ENCODE measurements around the gene PLTP. TPM values are rescaled to one million over a fixed set of nuclear protein-coding genes. Genes with fewer than 3 reads are reported as not detected.

The PLTP gene
- total and polyA plus RNA-seq, 2 of the 13 experiments (the other 11 are each of a cell fraction or from before 2014, with no cell fraction given), result 16.9 to 28.6 TPM

GRCh38 chr20:45857114-45857881 lies 54.7 kb downstream of the PLTP start, which contains the start of the genes ACOT8 and ZSWIM3 (continued):
- no peak for TF ChIP-seq ZHX1 (CRISPR knock-in tag; IDR thresholded peaks at IDR 0.05; ENCODE audit: low read depth)
- peak; percentile 96 for TF ChIP-seq ELF1 (CRISPR knock-in tag; IDR thresholded peaks at IDR 0.05)
- TF ChIP-seq, protein P1, sequence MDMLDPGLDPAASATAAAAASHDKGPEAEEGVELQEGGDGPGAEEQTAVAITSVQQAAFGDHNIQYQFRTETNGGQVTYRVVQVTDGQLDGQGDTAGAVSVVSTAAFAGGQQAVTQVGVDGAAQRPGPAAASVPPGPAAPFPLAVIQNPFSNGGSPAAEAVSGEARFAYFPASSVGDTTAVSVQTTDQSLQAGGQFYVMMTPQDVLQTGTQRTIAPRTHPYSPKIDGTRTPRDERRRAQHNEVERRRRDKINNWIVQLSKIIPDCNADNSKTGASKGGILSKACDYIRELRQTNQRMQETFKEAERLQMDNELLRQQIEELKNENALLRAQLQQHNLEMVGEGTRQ (IDR thresholded peaks at IDR 0.05; ENCODE audit: low read depth, low read length), result no peak
- TF ChIP-seq, protein P1 (CRISPR knock-in tag; IDR thresholded peaks at IDR 0.05; ENCODE audit: borderline replicate concordance), result no peak; the same call in 1 of the 2 replicates
- no peak for TF ChIP-seq ARNT (IDR thresholded peaks at IDR 0.05)
- peak; percentile 33; the same call in 1 of the 2 replicates for TF ChIP-seq RXRA (CRISPR knock-in tag; IDR thresholded peaks at IDR 0.05)
- no peak for TF ChIP-seq KAT2B (IDR thresholded peaks at IDR 0.05; ENCODE audit: borderline replicate concordance, low read depth, low read length)
- TF ChIP-seq PRDM15 (CRISPR knock-in tag; IDR thresholded peaks at IDR 0.05), result peak; percentile 77; the same call in 1 of the 2 replicates
- no peak for TF ChIP-seq ZNF780A (CRISPR knock-in tag; IDR thresholded peaks at IDR 0.05)
- TF ChIP-seq BRD4 (CRISPR knock-in tag; IDR thresholded peaks at IDR 0.05), result no peak; the same call in 1 of the 2 replicates
- peak; percentile 63; the same call in 1 of the 2 replicates for TF ChIP-seq SRY (CRISPR knock-in tag; IDR thresholded peaks at IDR 0.05)
- TF ChIP-seq ATF4 (CRISPR knock-in tag; IDR thresholded peaks at IDR 0.05), result no peak
- TF ChIP-seq ZNF264 (CRISPR knock-in tag; IDR thresholded peaks at IDR 0.05), result peak; percentile 84
- TF ChIP-seq CHCHD3 (CRISPR knock-in tag; IDR thresholded peaks at IDR 0.05), result no peak
- peak; percentile 89 for TF ChIP-seq ZSCAN9 (CRISPR knock-in tag; IDR thresholded peaks at IDR 0.05; ENCODE audit: borderline replicate concordance)
- TF ChIP-seq SNAPC2 (CRISPR knock-in tag; IDR thresholded peaks at IDR 0.05), result peak; percentile 92
- peak; percentile 85 for TF ChIP-seq ASH2L (IDR thresholded peaks at IDR 0.05; ENCODE audit: insufficient read length, low read depth, low read length)
- no peak for TF ChIP-seq PCBP2 (optimal IDR thresholded peaks at IDR 0.05; ENCODE audit: low read depth, low read length, poor library complexity, severe bottlenecking)
- no peak for TF ChIP-seq TARDBP (CRISPR knock-in tag; IDR thresholded peaks at IDR 0.05)
- no peak for TF ChIP-seq MAFG (CRISPR knock-in tag; IDR thresholded peaks at IDR 0.05)
- no peak for TF ChIP-seq PRPF4 (IDR thresholded peaks at IDR 0.05; ENCODE audit: low read depth, low read length, poor library complexity, severe bottlenecking)

Measured in HepG2 (cell line).